Measurements from ENCODE around the gene TYW1B.

GRCh38 chr7:72577107-72577506 is 250.9 kb downstream of the TYW1B start:
- TF ChIP-seq CTCF (IDR thresholded peaks at IDR 0.05; ENCODE audit: insufficient read depth, low read length) (no peak), POLR2AphosphoS5 (IDR thresholded peaks at IDR 0.05; ENCODE audit: low read depth) (no peak), REST (IDR thresholded peaks at IDR 0.05; ENCODE audit: insufficient replicate concordance, low read depth) (no peak)

All from HL-60 (cell line).